K562 (cell line): ENCODE data around the gene TEKT2. TPM values are rescaled to one million over a fixed set of nuclear protein-coding genes. Genes with fewer than 3 reads are reported as not detected.

Experiments used
- ATAC-seq: fragments of 200-7000 bp; cut with Tn5 transposase; 3 replicates; pipeline ENCODE4 v1.9.1; 2020; ENCODE audit warnings: moderate library complexity
- BruUV-seq: library from RNA; stranded (reverse); fragments of 400-500 nt; replicated peaks from 2 replicates; lab custom pipeline; 2021; lab: Mats Ljungman, UMichigan
- CTCF ChIA-PET: fragments of 300-600 bp; formaldehyde crosslinking; extraction: SDS; loops from one replicate; lab custom pipeline; 2021; ENCODE audit warnings: low intra/inter-chr PET ratio; lab: Yijun Ruan, JAX
- POLR2A ChIA-PET: fragments of 300-600, 350-650 bp; sonication (Branson Sonifier 250); formaldehyde crosslinking; extraction: SDS; loops from one replicate; lab custom pipeline; 2021; ENCODE audit warnings: antibody characterized with exemption, inconsistent platforms; lab: Yijun Ruan, JAX
- DNase-seq, 4 experiments: peaks; one replicate each; pipeline versions ENCODE4 v3.0.0 to v3.0.0-alpha.2; 2011 to 2018; ENCODE audit warnings: low spot score in 3 of 4, mixed read lengths in 3 of 4; ENCODE audit errors: extremely low read depth in 1 of 4
- FAIRE-seq: peaks from 2 replicates; lab custom pipeline; 2011; peaks lifted over from hg19 to GRCh38; lab: Jason Lieb, UNC
- H2AFZ ChIP-seq: 2 replicates; pipeline ENCODE4 v1.6.0; 2011; ENCODE audit warnings: low read depth, low read length, control low read depth, inconsistent platforms
- H3K27ac ChIP-seq: fragments of 200-600 bp; 3 replicates; pipeline ENCODE4 v1.8.0; 2011; ENCODE audit warnings: low read depth, mild to moderate bottlenecking, control low read depth, inconsistent platforms, low read length, moderate library complexity, mixed read lengths; ENCODE audit errors: extremely low read depth
- H3K27me3 ChIP-seq, 2 experiments: fragments of 300-600 bp in 1 of 2; 2 replicates in 1 of 2; 3 replicates in 1 of 2; pipeline versions ENCODE4 v1.6.0 to v1.8.0; 2011; ENCODE audit warnings: inconsistent platforms in 2 of 2, low read length in 2 of 2, mild to moderate bottlenecking in 1 of 2, mixed read lengths in 1 of 2, moderate library complexity in 1 of 2; ENCODE audit not compliant: control insufficient read depth in 2 of 2, insufficient read depth in 2 of 2
- H3K36me3 ChIP-seq: fragments of 300-600 bp; 3 replicates; pipeline ENCODE4 v1.8.0; 2011; ENCODE audit warnings: mild to moderate bottlenecking, low read length, inconsistent platforms; ENCODE audit not compliant: control insufficient read depth, insufficient read depth
- H3K4me1 ChIP-seq, 2 experiments: fragments of 200-600 bp in 1 of 2; replicated peaks in 1 of 2; 2 replicates in 1 of 2; 3 replicates in 1 of 2; pipeline versions ENCODE4 v1.5.1 to v1.8.0; 2011; ENCODE audit warnings: inconsistent platforms in 2 of 2, low read length in 2 of 2, mild to moderate bottlenecking in 1 of 2, mixed read lengths in 1 of 2, moderate library complexity in 1 of 2; ENCODE audit not compliant: control insufficient read depth in 2 of 2, insufficient read depth in 2 of 2
- H3K4me2 ChIP-seq: 2 replicates; pipeline ENCODE4 v1.6.1; 2011; ENCODE audit warnings: low read length, control low read depth, inconsistent platforms, mixed read lengths; ENCODE audit not compliant: insufficient read depth
- H3K4me3 ChIP-seq: fragments of 200-600 bp; sonication (generic), shearing (Covaris generic); 2 replicates; pipeline ENCODE4 v1.5.1; 2016; ENCODE audit warnings: control low read depth, inconsistent platforms
- H3K79me2 ChIP-seq: fragments of 200-600 bp; 3 replicates; pipeline ENCODE4 v1.8.0; 2011; ENCODE audit warnings: low read length, inconsistent platforms; ENCODE audit not compliant: control insufficient read depth, insufficient read depth
- H3K9ac ChIP-seq, 2 experiments: 2 replicates each; pipeline versions ENCODE4 v1.6.0 to v1.6.1; 2011; ENCODE audit warnings: low read depth in 2 of 2, low read length in 2 of 2, control low read depth in 1 of 2, inconsistent platforms in 1 of 2, mild to moderate bottlenecking in 1 of 2, mixed read lengths in 1 of 2; ENCODE audit not compliant: insufficient read depth in 1 of 2
- H3K9me1 ChIP-seq: one replicate; pipeline ENCODE4 v1.6.0; 2011; ENCODE audit warnings: inconsistent platforms, mild to moderate bottlenecking, low read length, moderate library complexity; ENCODE audit not compliant: control insufficient read depth, insufficient read depth
- H3K9me3 ChIP-seq: replicated peaks from 2 replicates; pipeline ENCODE4 v1.5.1; 2011; ENCODE audit warnings: low read depth, low read length, inconsistent platforms; ENCODE audit not compliant: control insufficient read depth, insufficient read depth
- H4K20me1 ChIP-seq: replicated peaks from 2 replicates; pipeline ENCODE4 v1.6.1; 2011; ENCODE audit warnings: low read length, inconsistent platforms, mixed read lengths; ENCODE audit not compliant: control insufficient read depth, insufficient read depth
- CAMTA2 ChIP-seq: fragments of 250-450 bp; sonication (Bioruptor Pico); conservative IDR thresholded peaks from 2 replicates; pipeline ENCODE4 v1.5.1; 2022
- HDAC1 ChIP-seq, 2 experiments: fragments of 450-650 bp; IDR thresholded peaks; 2 replicates each; pipeline ENCODE4 v1.6.1; 2016 to 2017; ENCODE audit warnings: inconsistent platforms in 1 of 2, mild to moderate bottlenecking in 1 of 2, moderate library complexity in 1 of 2
- HDGF ChIP-seq: fragments of 450-650 bp; IDR thresholded peaks from 2 replicates; pipeline ENCODE4 v1.6.1; 2016
- PHTF2 ChIP-seq: fragments of 250-450 bp; sonication (Bioruptor Pico); IDR thresholded peaks from 2 replicates; pipeline ENCODE4 v1.5.0; 2021; ENCODE audit warnings: mild to moderate bottlenecking
- POU5F1 ChIP-seq: fragments of 150-350 bp; IDR thresholded peaks from 2 replicates; pipeline ENCODE4 v1.6.1; 2014; ENCODE audit warnings: borderline replicate concordance, low read length, low read depth, mild to moderate bottlenecking; ENCODE audit not compliant: partially characterized antibody
- USF1 ChIP-seq: sonication (generic); formaldehyde crosslinking; IDR thresholded peaks from 2 replicates; pipeline ENCODE4 v1.9.0; 2022; ENCODE audit warnings: mild to moderate bottlenecking, missing genetic modification reagents
- ZC3H4 ChIP-seq: sonication (generic); formaldehyde crosslinking; IDR thresholded peaks from 2 replicates; pipeline ENCODE4 v1.9.0; 2021; ENCODE audit warnings: missing genetic modification reagents, borderline replicate concordance
- WGBS: fragments of 100-300 bp; shearing (Covaris generic); methylation state at CpG from one replicate; pipeline ENCODE4 v1.1.6; 2016; ENCODE audit warnings: low coverage, mixed read lengths; ENCODE audit not compliant: insufficient coverage; ENCODE audit errors: missing lambda C conversion rate; 5-methylcytosine and 5-hydroxymethylcytosine counted together
- in situ Hi-C: fragments of 300-500 bp; cut with MboI; formaldehyde crosslinking; loops from 4 replicates; pipeline ENCODE4 v1.15.0; 2018; ENCODE audit warnings: inconsistent platforms, mixed read lengths
- intact Hi-C: fragments of 100-400 bp; cut with micrococcal nuclease; formaldehyde crosslinking; loops from 2 replicates; pipeline ENCODE4 v1.14.2; 2022
- polyA plus RNA-seq, 8 experiments: library from polyadenylated mRNA; depleted of rRNA in 4 of 8; stranded (reverse) in 5 of 8; unstranded in 3 of 8; fragments of >200 nt; fragmentation: Nextera tagmentation in 2 of 8; fragmentation: Illumina TruSeq in 1 of 8; extraction: Ambion mirVana in 2 of 8; extraction: Trizol in 1 of 8; gene quantifications; 2 replicates each; pipeline versions ENCODE4 v1.2.1 to v1.2.3, GENCODE V29; 2011 to 2014; ENCODE audit warnings: inconsistent platforms in 1 of 8, missing spikeins in 1 of 8
- total RNA-seq, 7 experiments: library from RNA; depleted of rRNA in 6 of 7; stranded (reverse); fragments of >200 nt in 6 of 7; fragmentation: Illumina TruSeq in 2 of 7; extraction: Trizol in 2 of 7; gene quantifications; 2 replicates each; pipeline versions ENCODE4 v1.2.1 to v1.2.3, GENCODE V29; 2011 to 2021; ENCODE audit warnings: low replicate concordance in 1 of 7
- TF ChIP-seq, protein P1 (sequence below): sonication (generic); formaldehyde crosslinking; IDR thresholded peaks from 2 replicates; pipeline ENCODE4 v1.9.0; 2022; ENCODE audit warnings: mild to moderate bottlenecking, missing genetic modification reagents
- TF ChIP-seq, protein P2 (sequence below), 2 experiments: fragments of 450-650 bp; conservative IDR thresholded peaks; 2 replicates each; pipeline ENCODE4 v1.6.1; 2017; ENCODE audit warnings: mild to moderate bottlenecking in 2 of 2, moderate library complexity in 2 of 2

Gene TEKT2
- total and polyA plus RNA-seq, 9 of the 15 experiments (the other 6 are each of a cell fraction or from before 2014, with no cell fraction given), result 0.06 to 0.94 (median 0.30) TPM; not detected in 1

DNA sequence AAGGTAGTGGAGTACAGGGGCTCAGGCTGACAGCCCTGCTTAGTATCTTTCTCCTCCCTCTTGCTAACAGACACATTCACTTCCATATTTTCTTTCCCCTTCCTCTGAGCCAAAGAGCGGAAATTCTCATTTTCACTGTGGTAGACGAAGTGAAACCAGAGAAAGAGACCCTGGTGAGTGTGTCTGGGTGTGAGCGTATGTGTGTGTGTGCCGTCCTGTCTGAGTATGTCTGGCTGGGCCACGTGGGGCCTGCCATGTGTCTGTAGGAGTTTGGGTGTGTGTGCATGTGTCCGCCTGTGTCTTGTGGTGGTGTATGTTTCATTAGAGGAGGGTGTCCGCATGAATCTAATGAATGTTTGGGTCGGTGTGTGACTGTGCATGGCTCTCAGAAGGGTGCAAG, 39.5 kb downstream of the TEKT2 start:
- Histone ChIP-seq H3K79me2 (no peaks in the 10 kb centered on the region), H2AFZ (peak overlapping the region; percentile 66), H4K20me1 (no peaks in the 10 kb centered on the region), H3K36me3 (no peaks in the 10 kb centered on the region), H3K4me3 (no peak overlapping the region), H3K4me2 (no peak overlapping the region), H3K27ac (no peak overlapping the region), H3K9me3 (no peaks in the 10 kb centered on the region), H3K4me1 (peaks cover 14 to 46% of the 10 kb centered on the region in 2 experiments), H3K9ac (peak overlapping the region; percentile 3 to 74; a peak in 2 of 4 replicates), H3K27me3 (peaks cover 0 to 10% of the 10 kb centered on the region in 2 experiments; a peak in 1 of 5 replicates), H3K9me1 (no peaks in the 10 kb centered on the region)
- FAIRE-seq (peak; percentile 40), ATAC-seq (peak; percentile 9), DNase-seq (no peak)
- intact Hi-C loops (no loop called here), in situ Hi-C loops (no loop called here)
- POLR2A ChIA-PET, result no interaction called here
- TF ChIP-seq CAMTA2 (no peak), USF1 (peak; percentile 65), POU5F1 (no peak), HDAC1 (IDR thresholded peaks at IDR 0.05) (0 out of 4 replicates have a peak, but pooled peaks of 1 of the 2 experiments have one; percentile 40), HDGF (peak; percentile 32; the same call in 1 of the 2 replicates), PHTF2 (CRISPR knock-in tag) (no peak), ZC3H4 (CRISPR knock-in tag) (no peak)
- TF ChIP-seq, protein P1, sequence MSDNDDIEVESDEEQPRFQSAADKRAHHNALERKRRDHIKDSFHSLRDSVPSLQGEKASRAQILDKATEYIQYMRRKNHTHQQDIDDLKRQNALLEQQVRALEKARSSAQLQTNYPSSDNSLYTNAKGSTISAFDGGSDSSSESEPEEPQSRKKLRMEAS, result peak; percentile 72; the same call in 1 of the 2 replicates
- TF ChIP-seq, protein P2, sequence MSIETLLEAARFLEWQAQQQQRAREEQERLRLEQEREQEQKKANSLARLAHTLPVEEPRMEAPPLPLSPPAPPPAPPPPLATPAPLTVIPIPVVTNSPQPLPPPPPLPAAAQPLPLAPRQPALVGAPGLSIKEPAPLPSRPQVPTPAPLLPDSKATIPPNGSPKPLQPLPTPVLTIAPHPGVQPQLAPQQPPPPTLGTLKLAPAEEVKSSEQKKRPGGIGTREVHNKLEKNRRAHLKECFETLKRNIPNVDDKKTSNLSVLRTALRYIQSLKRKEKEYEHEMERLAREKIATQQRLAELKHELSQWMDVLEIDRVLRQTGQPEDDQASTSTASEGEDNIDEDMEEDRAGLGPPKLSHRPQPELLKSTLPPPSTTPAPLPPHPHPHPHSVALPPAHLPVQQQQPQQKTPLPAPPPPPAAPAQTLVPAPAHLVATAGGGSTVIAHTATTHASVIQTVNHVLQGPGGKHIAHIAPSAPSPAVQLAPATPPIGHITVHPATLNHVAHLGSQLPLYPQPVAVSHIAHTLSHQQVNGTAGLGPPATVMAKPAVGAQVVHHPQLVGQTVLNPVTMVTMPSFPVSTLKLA (conservative IDR thresholded peaks at IDR 0.05), result peak in 1 of 2 experiments; percentile 42; a peak in 1 of 4 replicates
- WGBS, result 28% methylated on average over 8 of the region's 8 CpGs
- BruUV-seq, result no TSS peak
- CTCF ChIA-PET, result no interaction called here
